Endothelial cell of umbilical vein (primary cell): Measurements from ENCODE around the gene TTC22. TPM values are rescaled to one million over a fixed set of nuclear protein-coding genes. Genes with fewer than 3 reads are reported as not detected.

Experiments used
- BruUV-seq: library from RNA; stranded (reverse); fragments of 400-500 nt; replicated peaks from 2 replicates; lab custom pipeline; 2021; lab: Mats Ljungman, UMichigan
- CTCF ChIA-PET: fragments of 300-600, 350-600 bp; sonication (Branson Sonifier 250); formaldehyde crosslinking; loops from one replicate; lab custom pipeline; 2021; ENCODE audit warnings: antibody characterized with exemption, inconsistent platforms; lab: Charles Lee
- POLR2A ChIA-PET: fragments of 300-600, 350-600 bp; sonication (Branson Sonifier 250); formaldehyde crosslinking; loops from one replicate; lab custom pipeline; 2021; ENCODE audit warnings: antibody characterized with exemption, inconsistent platforms; lab: Charles Lee
- DNase-seq: peaks from one replicate; pipeline ENCODE4 v3.0.0-alpha.2; 2011; ENCODE audit warnings: low read depth, low spot score
- FAIRE-seq: peaks from 2 replicates; lab custom pipeline; 2011; peaks lifted over from hg19 to GRCh38; lab: Jason Lieb, UNC
- H2AFZ ChIP-seq: 2 replicates; pipeline ENCODE4 v1.6.0; 2012; ENCODE audit warnings: low read depth, low read length, control low read depth, inconsistent platforms
- H3K27ac ChIP-seq: 2 replicates; pipeline ENCODE4 v1.5.1; 2011; ENCODE audit warnings: low read depth, mild to moderate bottlenecking, control low read depth, low read length, moderate library complexity; ENCODE audit not compliant: insufficient read depth
- H3K27me3 ChIP-seq, 2 experiments: 2 replicates each; pipeline versions ENCODE4 v1.6.0 to v1.6.1; 2011; ENCODE audit warnings: low read length in 2 of 2, mixed read lengths in 1 of 2; ENCODE audit not compliant: control insufficient read depth in 2 of 2, insufficient read depth in 2 of 2
- H3K36me3 ChIP-seq, 2 experiments: 2 replicates in 1 of 2; 3 replicates in 1 of 2; pipeline ENCODE4 v1.5.1; 2011; ENCODE audit warnings: low read length in 2 of 2, mild to moderate bottlenecking in 1 of 2, moderate library complexity in 1 of 2; ENCODE audit not compliant: control insufficient read depth in 2 of 2, insufficient read depth in 2 of 2; ENCODE audit errors: extremely low read depth in 1 of 2
- H3K4me1 ChIP-seq: 3 replicates; pipeline ENCODE4 v1.5.1; 2011; ENCODE audit warnings: mild to moderate bottlenecking, low read length; ENCODE audit not compliant: control insufficient read depth, insufficient read depth; ENCODE audit errors: extremely low read depth
- H3K4me2 ChIP-seq: 2 replicates; pipeline ENCODE4 v1.6.1; 2011; ENCODE audit warnings: low read length, control low read depth, mixed read lengths; ENCODE audit not compliant: insufficient read depth
- H3K4me3 ChIP-seq, 3 experiments: fragments of 200-600 bp in 1 of 3; sonication (generic), shearing (Covaris generic) in 1 of 3; replicated peaks in 1 of 3; 2 replicates each; pipeline ENCODE4 v1.5.1; 2011 to 2016; ENCODE audit warnings: control low read depth in 3 of 3, low read length in 3 of 3, mild to moderate bottlenecking in 2 of 3, inconsistent platforms in 1 of 3, low read depth in 1 of 3, moderate library complexity in 1 of 3; ENCODE audit not compliant: insufficient read depth in 1 of 3
- H3K79me2 ChIP-seq: 2 replicates; pipeline ENCODE4 v1.6.0; 2012; ENCODE audit warnings: low read length, inconsistent platforms; ENCODE audit not compliant: control insufficient read depth, insufficient read depth
- H3K9ac ChIP-seq: replicated peaks from 2 replicates; pipeline ENCODE3; 2011; ENCODE audit warnings: low read length, control low read depth; ENCODE audit not compliant: insufficient read depth; ENCODE audit errors: extremely low read depth
- H3K9me1 ChIP-seq: replicated peaks from 3 replicates; pipeline ENCODE4 v1.6.0; 2011; ENCODE audit warnings: mild to moderate bottlenecking, low read length; ENCODE audit not compliant: control insufficient read depth, insufficient read depth; ENCODE audit errors: extremely low read depth
- H3K9me3 ChIP-seq: replicated peaks from 2 replicates; pipeline ENCODE4 v1.5.1; 2012; ENCODE audit warnings: low read length, inconsistent platforms; ENCODE audit not compliant: control insufficient read depth, insufficient read depth
- H4K20me1 ChIP-seq: replicated peaks from 2 replicates; pipeline ENCODE3; 2011; ENCODE audit warnings: mild to moderate bottlenecking, low read length; ENCODE audit not compliant: control insufficient read depth, insufficient read depth; ENCODE audit errors: extremely low read depth
- CTCF ChIP-seq, 2 donors: IDR thresholded peaks; 1 replicate in 1 of 2; 2 replicates in 1 of 2; pipeline ENCODE4 v1.5.1; 2011; ENCODE audit warnings: low read length in 2 of 2, mild to moderate bottlenecking in 2 of 2, moderate library complexity in 2 of 2, control low read depth in 1 of 2, inconsistent platforms in 1 of 2, low read depth in 1 of 2; ENCODE audit not compliant: insufficient read depth in 1 of 2; ENCODE audit errors: extremely low read depth in 1 of 2
- EZH2 ChIP-seq: IDR thresholded peaks from 2 replicates; pipeline ENCODE4 v1.6.1; 2012; ENCODE audit warnings: borderline replicate concordance, low read depth, mild to moderate bottlenecking, moderate library complexity, low read length, inconsistent platforms; ENCODE audit not compliant: severe bottlenecking
- FOS ChIP-seq: IDR thresholded peaks from 2 replicates; pipeline ENCODE4 v1.6.1; 2011; ENCODE audit warnings: mild to moderate bottlenecking, low read length, moderate library complexity, borderline replicate concordance; ENCODE audit not compliant: insufficient read depth
- GATA2 ChIP-seq: IDR thresholded peaks from 2 replicates; pipeline ENCODE4 v1.7.0; 2011; ENCODE audit warnings: low read depth, mild to moderate bottlenecking, moderate library complexity, mixed read lengths, low read length; ENCODE audit not compliant: insufficient read length, insufficient read depth
- JUN ChIP-seq: IDR thresholded peaks from 2 replicates; pipeline ENCODE4 v1.6.1; 2011; ENCODE audit warnings: borderline replicate concordance, low read depth; ENCODE audit not compliant: insufficient read length, insufficient read depth
- MAX ChIP-seq: IDR thresholded peaks from 2 replicates; pipeline ENCODE4 v1.6.1; 2011; ENCODE audit not compliant: insufficient read depth, insufficient read length
- MYC ChIP-seq: IDR thresholded peaks from one replicate; pipeline ENCODE4 v1.6.1; 2011; ENCODE audit warnings: mild to moderate bottlenecking, low read depth, low read length
- POLR2A ChIP-seq: IDR thresholded peaks from 2 replicates; pipeline ENCODE4 v1.6.1; 2012; ENCODE audit warnings: low read depth, mild to moderate bottlenecking, control low read depth, low read length
- POLR2AphosphoS5 ChIP-seq: IDR thresholded peaks from 2 replicates; pipeline ENCODE4 v1.6.1; 2012; ENCODE audit warnings: low read depth, mild to moderate bottlenecking, control low read depth, low read length, moderate library complexity; ENCODE audit not compliant: insufficient read depth
- dilution Hi-C: fragments of 300-500 bp; cut with MboI; formaldehyde crosslinking; loops from one replicate; pipeline ENCODE4 v1.15.0; 2019; ENCODE audit warnings: low sequenced_read_pairs; ENCODE audit not compliant: extremely low pct_ligation_motif_present
- intact Hi-C: fragments of 100-400 bp; cut with micrococcal nuclease; formaldehyde crosslinking; loops from one replicate; pipeline ENCODE4 v1.10.0; 2022
- polyA plus RNA-seq, 4 experiments: library from polyadenylated mRNA; depleted of rRNA in 3 of 4; stranded (reverse) in 3 of 4; unstranded in 1 of 4; fragments of >200 nt; gene quantifications; 2 replicates each; pipeline versions ENCODE4 v1.2.1 to v1.2.3, GENCODE V29; 2011 to 2012; ENCODE audit warnings: missing spikeins in 1 of 4
- total RNA-seq: library from RNA; stranded (reverse); gene quantifications from 2 replicates; pipeline ENCODE4 v1.2.3, GENCODE V29; 2021

TTC22 gene
- total and polyA plus RNA-seq, 2 donors (not counting 3 experiments of a cell fraction or from before 2014, with no cell fraction given) = not detected

GRCh38 chr1:54846301-54846700 lies 45.2 kb upstream of the TTC22 start:
- ChIA-PET CTCF (interaction anchor here (1.2 kb wide), 1 partner anchor 16 kb away, joined by 3 read pairs; no protein-coding TSS in a partner anchor), POLR2A (interaction anchor here (0.5 kb wide), 1 partner anchor 88 kb away, joined by 4 read pairs; no protein-coding TSS in a partner anchor)
- no peak overlapping the region for H3K4me3 ChIP-seq
- dilution Hi-C loops = no loop called here
- H3K4me2 ChIP-seq = no peak overlapping the region
- no peak overlapping the region for H3K9ac ChIP-seq
- FAIRE-seq (no peak), DNase-seq (no peak)
- no peaks in the 10 kb centered on the region for H3K79me2 ChIP-seq
- no peak overlapping the region for H3K27ac ChIP-seq
- no peaks in the 10 kb centered on the region for H3K9me1 ChIP-seq
- TF ChIP-seq JUN (no peak), MYC (no peak), POLR2A (no peak), CTCF (IDR thresholded peaks at IDR 0.05; ENCODE audit: extremely low read depth in 1 of 2, insufficient read depth in 1 of 2, low read depth in 1 of 2, low read length in 2 of 2) (no peak), GATA2 (no peak), POLR2AphosphoS5 (no peak), EZH2 (no peak), MAX (no peak), FOS (no peak)
- intact Hi-C loops = no loop called here
- peaks cover 8 to 10% of the 10 kb centered on the region in 2 experiments for H3K36me3 ChIP-seq
- H3K9me3 ChIP-seq = no peaks in the 10 kb centered on the region
- H3K27me3 ChIP-seq = no peaks in the 10 kb centered on the region
- BruUV-seq = no TSS peak
- H2AFZ ChIP-seq = no peak overlapping the region
- H4K20me1 ChIP-seq = no peaks in the 10 kb centered on the region
- H3K4me1 ChIP-seq = no peaks in the 10 kb centered on the region
